GM12872 (cell line): Measurements from ENCODE around the gene FGFR2.

ENCODE experiments used
- TF ChIP-seq, protein P1 (sequence below): IDR thresholded peaks from 3 replicates; pipeline ENCODE4 v1.5.1; 2011; ENCODE audit warnings: low read depth, mild to moderate bottlenecking, low read length, moderate library complexity; ENCODE audit not compliant: insufficient read depth

The FGFR2 gene

DNA sequence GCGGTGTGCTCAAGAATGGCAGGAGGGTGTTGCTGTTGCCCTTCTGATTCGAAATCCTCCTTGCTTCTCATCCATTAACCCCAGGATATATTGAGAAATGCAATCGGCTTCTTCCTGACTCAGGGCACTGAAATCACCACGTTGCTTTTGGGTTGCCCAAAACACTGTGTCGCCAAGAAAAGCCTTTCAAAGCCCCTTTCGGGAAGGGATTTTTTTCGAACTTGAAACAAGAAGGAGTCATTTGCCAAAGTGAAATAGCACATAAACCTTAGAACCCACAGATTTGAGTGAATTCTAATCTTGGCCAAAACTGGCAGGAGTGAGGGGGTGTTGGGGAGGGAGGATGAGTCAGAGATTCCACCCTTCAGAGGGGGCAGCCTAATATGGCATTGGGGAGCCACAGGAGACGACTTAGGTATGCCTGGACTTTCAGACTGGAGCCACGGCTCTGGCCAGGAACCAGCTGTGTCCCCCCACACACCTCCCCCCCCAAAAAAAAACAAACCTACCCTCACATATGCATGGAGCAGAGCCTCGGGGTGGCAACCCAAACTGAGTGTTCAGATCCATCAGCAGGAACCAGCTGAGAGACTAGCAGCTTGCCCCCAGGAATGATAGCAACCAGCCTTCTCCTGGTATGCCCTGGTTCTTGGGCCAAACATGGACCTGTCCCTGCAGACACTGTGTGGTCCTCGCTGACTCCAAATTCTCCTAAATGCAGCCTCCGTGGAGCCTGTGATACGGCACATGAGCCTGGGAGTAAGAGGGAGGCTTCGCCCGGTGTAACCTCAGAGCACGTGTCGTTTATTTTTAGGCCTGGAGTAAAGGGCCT lies 138.4 kb downstream of the FGFR2 start:
- TF ChIP-seq, protein P1, sequence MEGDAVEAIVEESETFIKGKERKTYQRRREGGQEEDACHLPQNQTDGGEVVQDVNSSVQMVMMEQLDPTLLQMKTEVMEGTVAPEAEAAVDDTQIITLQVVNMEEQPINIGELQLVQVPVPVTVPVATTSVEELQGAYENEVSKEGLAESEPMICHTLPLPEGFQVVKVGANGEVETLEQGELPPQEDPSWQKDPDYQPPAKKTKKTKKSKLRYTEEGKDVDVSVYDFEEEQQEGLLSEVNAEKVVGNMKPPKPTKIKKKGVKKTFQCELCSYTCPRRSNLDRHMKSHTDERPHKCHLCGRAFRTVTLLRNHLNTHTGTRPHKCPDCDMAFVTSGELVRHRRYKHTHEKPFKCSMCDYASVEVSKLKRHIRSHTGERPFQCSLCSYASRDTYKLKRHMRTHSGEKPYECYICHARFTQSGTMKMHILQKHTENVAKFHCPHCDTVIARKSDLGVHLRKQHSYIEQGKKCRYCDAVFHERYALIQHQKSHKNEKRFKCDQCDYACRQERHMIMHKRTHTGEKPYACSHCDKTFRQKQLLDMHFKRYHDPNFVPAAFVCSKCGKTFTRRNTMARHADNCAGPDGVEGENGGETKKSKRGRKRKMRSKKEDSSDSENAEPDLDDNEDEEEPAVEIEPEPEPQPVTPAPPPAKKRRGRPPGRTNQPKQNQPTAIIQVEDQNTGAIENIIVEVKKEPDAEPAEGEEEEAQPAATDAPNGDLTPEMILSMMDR, result no peak

DNA sequence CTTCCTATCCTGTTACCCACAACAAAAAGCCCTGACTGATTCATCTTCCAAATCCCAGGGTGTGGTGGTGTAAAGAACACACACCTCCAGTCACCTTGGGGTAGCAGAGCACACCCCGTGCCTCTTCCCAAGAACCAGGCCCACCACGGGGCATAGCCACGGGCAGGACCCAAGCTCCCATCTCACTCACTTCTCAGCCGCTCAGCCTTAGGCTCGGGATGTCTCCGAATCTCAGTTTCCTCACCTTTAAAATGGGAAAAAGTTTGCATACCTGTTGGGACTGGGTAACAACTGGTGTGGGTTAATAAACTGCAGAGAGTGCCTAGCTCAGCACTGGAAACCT lies 139.0 kb downstream of the FGFR2 start:
- TF ChIP-seq, protein P1, result no peak

DNA sequence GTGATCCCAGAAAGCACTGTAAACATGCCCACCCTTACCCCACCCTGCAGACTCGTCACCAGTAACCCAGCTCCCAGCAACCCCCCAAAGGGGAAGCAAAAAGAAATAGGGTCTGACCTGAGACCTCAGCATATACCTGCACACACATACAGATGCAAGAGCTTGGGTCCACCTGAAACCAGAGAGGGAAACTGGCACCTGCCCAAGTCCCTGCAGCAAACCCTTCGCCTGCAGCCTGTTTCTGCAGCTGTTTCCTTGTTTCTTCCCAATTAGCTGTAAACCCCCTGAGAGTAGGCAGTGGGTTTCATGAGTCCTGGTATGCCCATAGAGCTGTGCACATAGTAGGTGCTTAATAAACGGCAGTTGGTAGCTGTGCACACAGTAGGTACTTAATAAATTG lies 140.5 kb downstream of the FGFR2 start:
- TF ChIP-seq, protein P1, result no peak

DNA sequence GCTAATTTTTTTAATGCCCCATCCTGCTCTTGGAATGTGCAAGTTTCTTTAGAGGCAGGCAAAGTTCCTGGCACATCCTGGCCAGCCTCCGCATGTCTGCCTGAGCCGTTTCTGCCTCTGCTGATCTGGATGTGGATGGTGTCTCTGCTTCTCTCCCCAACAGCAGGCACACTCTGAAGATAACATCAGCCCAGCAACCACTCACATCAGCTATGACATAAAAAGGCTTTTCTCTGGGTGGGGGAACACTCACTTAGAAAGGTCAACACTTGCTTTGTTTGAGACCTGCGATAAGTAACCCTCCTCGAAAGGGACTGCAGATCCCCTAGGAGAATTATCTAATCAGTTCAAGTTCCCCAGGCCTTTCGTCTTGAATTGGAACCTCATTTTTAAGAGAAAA lies 142.9 kb downstream of the FGFR2 start:
- TF ChIP-seq, protein P1, result no peak

DNA sequence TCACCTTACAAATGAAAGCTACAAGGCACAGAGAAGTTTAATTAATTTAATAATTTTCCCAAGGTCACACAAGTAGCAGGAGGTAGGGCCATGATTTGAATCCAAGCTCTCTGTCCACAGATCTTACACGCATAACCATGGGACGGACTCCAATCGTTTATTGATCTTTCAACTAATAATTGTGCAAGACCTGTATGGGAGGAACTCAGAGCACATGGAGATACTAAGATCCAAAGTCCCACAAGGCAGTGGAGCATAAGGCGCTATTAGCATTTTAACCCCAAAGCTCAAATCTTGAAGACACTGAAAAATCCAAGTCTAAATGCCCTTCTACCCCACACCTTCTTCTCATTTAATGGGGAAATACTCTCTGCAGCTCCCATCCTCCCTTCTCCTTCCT lies 143.5 kb downstream of the FGFR2 start:
- TF ChIP-seq, protein P1, result no peak

DNA sequence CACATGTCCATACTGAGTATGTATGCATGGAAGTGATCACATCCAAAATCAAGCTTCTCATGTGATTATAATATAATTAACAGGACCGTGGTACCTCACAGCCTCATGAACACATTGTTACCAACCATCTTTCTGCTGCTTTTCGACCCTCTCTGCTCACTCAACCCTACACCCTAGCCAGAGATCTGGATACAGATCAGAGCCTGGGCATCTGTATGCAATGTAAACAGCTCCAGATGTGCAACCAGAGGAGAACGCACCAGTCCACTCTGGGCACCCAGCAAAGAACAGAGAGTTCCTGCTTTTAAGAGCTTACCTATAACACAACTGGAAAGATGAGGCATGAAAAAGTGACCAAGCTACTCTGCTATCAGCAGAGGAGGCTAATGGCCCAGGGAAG lies 145.1 kb downstream of the FGFR2 start:
- TF ChIP-seq, protein P1, result no peak

DNA sequence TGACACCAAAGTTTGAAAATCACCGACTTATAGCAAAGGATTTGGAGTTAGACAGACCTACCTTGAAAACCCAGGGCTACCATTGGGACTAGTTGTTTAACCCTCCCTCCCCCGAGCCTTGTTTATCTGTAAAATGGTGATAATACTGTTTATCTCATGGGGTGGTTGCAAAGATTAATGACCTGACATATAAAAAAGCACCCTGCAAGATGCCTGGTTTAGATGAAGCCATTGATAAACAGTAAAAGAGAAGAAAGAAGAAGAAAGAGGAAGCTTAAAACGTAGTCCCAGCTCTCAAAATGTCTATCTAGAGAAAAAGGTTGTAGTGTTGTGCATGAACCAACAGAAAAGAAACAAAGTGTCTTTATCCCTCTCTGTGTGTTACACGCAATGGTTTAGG lies 145.7 kb downstream of the FGFR2 start:
- TF ChIP-seq, protein P1, result no peak

DNA sequence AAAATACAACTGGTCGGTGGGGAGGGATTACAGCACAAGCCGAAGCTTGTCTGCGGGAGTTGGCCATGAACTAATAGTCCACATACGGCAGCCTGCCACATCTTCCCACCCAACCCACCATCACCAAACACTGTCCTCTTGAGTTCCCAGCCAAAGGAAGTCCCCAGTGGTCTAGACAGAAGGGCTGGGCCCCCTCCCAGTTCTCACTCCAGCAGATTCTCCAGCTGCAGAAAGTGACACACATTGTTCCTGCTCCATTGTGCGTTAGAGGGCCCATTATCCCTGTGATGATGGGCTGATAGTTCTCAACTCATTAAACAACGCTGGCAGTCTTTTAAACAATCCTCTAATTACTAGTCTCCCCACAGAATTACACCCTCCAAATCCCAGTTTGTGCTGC lies 148.0 kb downstream of the FGFR2 start:
- TF ChIP-seq, protein P1, result no peak
